Gastrocnemius medialis (tissue), 4 donors: ENCODE data around the gene INPP4B. TPM values are rescaled to one million over a fixed set of nuclear protein-coding genes. Genes with fewer than 3 reads are reported as not detected.

Experiments used
- ATAC-seq, 2 donors: fragments of 150-250 bp; one replicate each; pipeline ENCODE4 v1.9.1; 2016
- DNase-seq, 2 donors: peaks; one replicate each; pipeline ENCODE4 v3.0.0-alpha.2; 2019
- H3K27ac ChIP-seq, 4 donors: fragments of 200-600 bp; sonication (generic); 1 replicate in 1 of 4; 2 replicates in 3 of 4; pipeline ENCODE4 v1.5.1; 2016 to 2018; ENCODE audit warnings: mild to moderate bottlenecking in 2 of 4, moderate library complexity in 1 of 4
- H3K27me3 ChIP-seq, 3 donors: fragments of 200-600 bp; sonication (generic) in 2 of 3; 1 replicate in 1 of 3; 2 replicates in 2 of 3; pipeline versions ENCODE4 v1.5.1 to v1.6.0; 2016 to 2019; ENCODE audit warnings: mild to moderate bottlenecking in 1 of 3, moderate library complexity in 1 of 3
- H3K36me3 ChIP-seq, 2 donors: fragments of 200-600 bp; sonication (generic) in 1 of 2; one replicate each; pipeline ENCODE4 v1.5.1; 2017 to 2018
- H3K4me1 ChIP-seq, 2 donors: fragments of 200-600 bp; sonication (generic) in 1 of 2; one replicate each; pipeline ENCODE4 v1.5.1; 2016 to 2017; ENCODE audit warnings: mild to moderate bottlenecking in 2 of 2
- H3K4me3 ChIP-seq, 4 donors: fragments of 200-600 bp; sonication (generic) in 3 of 4; 1 replicate in 1 of 4; 2 replicates in 3 of 4; pipeline ENCODE4 v1.5.1; 2016 to 2019; ENCODE audit warnings: mild to moderate bottlenecking in 2 of 4
- H3K9me3 ChIP-seq, 3 donors: fragments of 200-600 bp; sonication (generic) in 2 of 3; 1 replicate in 1 of 3; 2 replicates in 2 of 3; pipeline ENCODE4 v1.5.1; 2016 to 2019
- CTCF ChIP-seq, 5 experiments: fragments of 450-650 bp in 3 of 5; fragments of 200-600 bp in 2 of 5; sonication (generic) in 2 of 5; IDR thresholded peaks in 4 of 5; conservative IDR thresholded peaks in 1 of 5; 1 replicate in 4 of 5; 2 replicates in 1 of 5; pipeline ENCODE4 v1.5.1; 2016 to 2019; ENCODE audit warnings: antibody characterized with exemption in 5 of 5, mild to moderate bottlenecking in 3 of 5, moderate library complexity in 3 of 5
- POLR2A ChIP-seq, 2 donors: fragments of 450-650 bp; IDR thresholded peaks; one replicate each; pipeline ENCODE4 v1.6.1; 2017; ENCODE audit warnings: antibody characterized with exemption in 2 of 2, mild to moderate bottlenecking in 2 of 2, moderate library complexity in 2 of 2
- in situ Hi-C, 4 donors: fragments of 200-750 bp; cut with MboI; loops; one replicate each; pipeline versions ENCODE4 v1.15.0 to v1.8.0; 2017; ENCODE audit warnings: low sequenced_read_pairs in 4 of 4
- intact Hi-C: fragments of 100-400 bp; cut with DNase I; formaldehyde crosslinking; loops from one replicate; pipeline ENCODE4 v1.15.1; 2023; ENCODE audit warnings: low total_unique reads
- total RNA-seq, 4 donors: library from RNA; depleted of rRNA; stranded (reverse); fragments of >200 nt; gene quantifications; one replicate each; pipeline versions ENCODE4 v1.1.0 to v1.2.3, GENCODE V29; 2016

The INPP4B gene
- total RNA-seq, 4 donors from 2014 or later: 7.5 to 23.6 (median 9.1) TPM

GRCh38 chr4:142725886-142726285 lies 120.2 kb downstream of the INPP4B start:
- no peak for TF ChIP-seq POLR2A (IDR thresholded peaks at IDR 0.05)
- TF ChIP-seq CTCF (IDR thresholded peaks at IDR 0.05 in 4 of 5, conservative IDR thresholded peaks at IDR 0.05 in 1 of 5): no peak
- Histone ChIP-seq H3K36me3 (no peaks in the 10 kb centered on the region), H3K4me1 (no peaks in the 10 kb centered on the region), H3K4me3 (no peak overlapping the region), H3K9me3 (no peaks in the 10 kb centered on the region), H3K27ac (no peak overlapping the region), H3K27me3 (no peaks in the 10 kb centered on the region)
- no peak for DNase-seq
- intact Hi-C loops: loop anchor here (10.0 kb wide), 1 partner anchor 601 kb away; no protein-coding TSS in a partner anchor
- ATAC-seq: no peak
- in situ Hi-C loops: no loop called here

- TF ChIP-seq CTCF (IDR thresholded peaks at IDR 0.05 in 4 of 5, conservative IDR thresholded peaks at IDR 0.05 in 1 of 5) (no peak), POLR2A (IDR thresholded peaks at IDR 0.05) (no peak)
- no peak overlapping the region for H3K27ac ChIP-seq
- ATAC-seq (no peak), DNase-seq (no peak)
- H3K4me1 ChIP-seq: no peaks in the 10 kb centered on the region
- H3K27me3 ChIP-seq: no peaks in the 10 kb centered on the region
- in situ Hi-C loops (loop anchor here in 2 of 4 donors (25.0 kb wide), 3 partner anchors 359 to 584 kb away; no protein-coding TSS in a partner anchor), intact Hi-C loops (loop anchor here (10.0 kb wide), 1 partner anchor 596 kb away; no protein-coding TSS in a partner anchor)
- H3K4me3 ChIP-seq: no peak overlapping the region
- H3K9me3 ChIP-seq: no peaks in the 10 kb centered on the region
- no peaks in the 10 kb centered on the region for H3K36me3 ChIP-seq
Observed at GRCh38 chr4:142721187-142721586, 124.9 kb downstream of the INPP4B start.

- Histone ChIP-seq H3K36me3 (no peaks in the 10 kb centered on the region), H3K27ac (no peak overlapping the region), H3K27me3 (no peaks in the 10 kb centered on the region), H3K4me3 (no peak overlapping the region), H3K4me1 (no peaks in the 10 kb centered on the region), H3K9me3 (no peaks in the 10 kb centered on the region)
- DNase-seq: no peak
- no peak for ATAC-seq
- peak in 3 of 5 experiments; percentile 30 to 51 (median 36) for TF ChIP-seq CTCF (IDR thresholded peaks at IDR 0.05 in 4 of 5, conservative IDR thresholded peaks at IDR 0.05 in 1 of 5)
- no peak for TF ChIP-seq POLR2A (IDR thresholded peaks at IDR 0.05)
- intact Hi-C loops: loop anchor here (10.0 kb wide), 1 partner anchor 595 kb away; no protein-coding TSS in a partner anchor
- in situ Hi-C loops: loop anchor here in 2 of 4 donors (25.0 kb wide), 3 partner anchors 358 to 583 kb away; no protein-coding TSS in a partner anchor
Observed at GRCh38 chr4:142719854-142720541, 126.1 kb downstream of the INPP4B start.

GRCh38 chr4:142718981-142719380 lies 127.1 kb downstream of the INPP4B start:
- H3K36me3 ChIP-seq: no peaks in the 10 kb centered on the region
- H3K27ac ChIP-seq: no peak overlapping the region
- DNase-seq (no peak), ATAC-seq (no peak)
- no peak overlapping the region for H3K4me3 ChIP-seq
- intact Hi-C loops (no loop called here), in situ Hi-C loops (loop anchor here in 2 of 4 donors (25.0 kb wide), 3 partner anchors 357 to 582 kb away; no protein-coding TSS in a partner anchor)
- H3K4me1 ChIP-seq: no peaks in the 10 kb centered on the region
- no peaks in the 10 kb centered on the region for H3K27me3 ChIP-seq
- no peaks in the 10 kb centered on the region for H3K9me3 ChIP-seq
- TF ChIP-seq CTCF (IDR thresholded peaks at IDR 0.05 in 4 of 5, conservative IDR thresholded peaks at IDR 0.05 in 1 of 5) (no peak), POLR2A (IDR thresholded peaks at IDR 0.05) (no peak)
